Stomach (tissue), 4 donors: ENCODE measurements around the gene CXCR5.

ENCODE experiments used
- CTCF ChIP-seq, 7 experiments: fragments of 450-650 bp in 4 of 7; fragments of 200-600 bp in 3 of 7; sonication (generic) in 3 of 7; IDR thresholded peaks; one replicate each; pipeline ENCODE4 v1.5.1; 2016 to 2019; ENCODE audit warnings: antibody characterized with exemption in 7 of 7, control low read depth in 2 of 7, mild to moderate bottlenecking in 1 of 7
- EP300 ChIP-seq: sonication (generic); formaldehyde crosslinking; IDR thresholded peaks from one replicate; pipeline ENCODE4 v1.6.1; 2017; ENCODE audit warnings: antibody characterized with exemption
- POLR2AphosphoS5 ChIP-seq, 3 donors: sonication (generic); formaldehyde crosslinking; IDR thresholded peaks; one replicate each; pipeline ENCODE4 v1.6.1; 2016; ENCODE audit warnings: antibody characterized with exemption in 3 of 3

GRCh38 chr11:118856314-118856713 lies 27.4 kb upstream of the CXCR5 start:
- no peak for TF ChIP-seq POLR2AphosphoS5 (IDR thresholded peaks at IDR 0.05)
- TF ChIP-seq CTCF (IDR thresholded peaks at IDR 0.05) = no peak
- TF ChIP-seq EP300 = no peak
